HG02973 (cell line): ENCODE data around the gene RNASE9.
"Not testable (repeated sequence)": the region's sequence is repeated elsewhere in the genome, so short reads cannot be mapped to it uniquely, and the experiment has no call there.

Source experiments
- ATAC-seq: cut with Tn5 transposase; IDR thresholded peaks from one replicate; pipeline ENCODE4 v1.9.1; 2021; ENCODE audit warnings: moderate library complexity; ENCODE audit not compliant: unreplicated experiment

RNASE9 gene

GRCh38 chr14:20524027-20524426, 36.8 kb downstream of the RNASE9 start:
- ATAC-seq = no peak

GRCh38 chr14:20522332-20522731, 38.5 kb downstream of the RNASE9 start:
- no peak for ATAC-seq

- no peak for ATAC-seq
These were observed 43.9 kb downstream of the RNASE9 start for GRCh38 chr14:20516921-20517320.

- no peak for ATAC-seq
These were observed 45.0 kb downstream of the RNASE9 start for GRCh38 chr14:20515846-20516245.

- no peak for ATAC-seq
These were observed 48.5 kb downstream of the RNASE9 start for GRCh38 chr14:20512177-20512905.

- no peak for ATAC-seq
These were observed 52.5 kb downstream of the RNASE9 start for GRCh38 chr14:20508367-20508766.

- ATAC-seq = not testable (repeated sequence)
These were observed 53.3 kb downstream of the RNASE9 start for GRCh38 chr14:20507537-20507936.

- ATAC-seq = not testable (repeated sequence)
These were observed 54.1 kb downstream of the RNASE9 start for GRCh38 chr14:20506752-20507151.

GRCh38 chr14:20506276-20506675, 54.6 kb downstream of the RNASE9 start:
- ATAC-seq = not testable (repeated sequence)
